ENCODE measurements around the gene DPEP2.

- TF ChIP-seq CTCF (IDR thresholded peaks at IDR 0.05) (no peak), EZH2 (IDR thresholded peaks at IDR 0.05) (no peak)
Observed at GRCh38 chr16:67989322-67990017, 9.8 kb downstream of the DPEP2 start.

All from neural progenitor cell (in vitro differentiated cells).